Osteocyte (in vitro differentiated cells): ENCODE measurements around the gene PATE1. TPM values are rescaled to one million over a fixed set of nuclear protein-coding genes. Genes with fewer than 3 reads are reported as not detected.

Experiments
- DNase-seq: peaks from one replicate; pipeline ENCODE4 v3.0.0; 2021; ENCODE audit warnings: mixed read lengths; ENCODE audit not compliant: unreplicated experiment; ENCODE audit errors: extremely low spot score
- H3K27ac Mint-ChIP-seq: one replicate; pipeline ENCODE4 v1.8.0; 2021; ENCODE audit warnings: mild to moderate bottlenecking, mixed read lengths; ENCODE audit not compliant: unreplicated experiment
- H3K27me3 Mint-ChIP-seq: one replicate; pipeline ENCODE4 v1.8.0; 2021; ENCODE audit warnings: mixed read lengths; ENCODE audit not compliant: unreplicated experiment
- H3K36me3 Mint-ChIP-seq: one replicate; pipeline ENCODE4 v1.8.0; 2021; ENCODE audit warnings: mixed read lengths; ENCODE audit not compliant: unreplicated experiment
- H3K4me1 Mint-ChIP-seq: one replicate; pipeline ENCODE4 v1.8.0; 2021; ENCODE audit warnings: mixed read lengths; ENCODE audit not compliant: unreplicated experiment
- H3K4me3 Mint-ChIP-seq: one replicate; pipeline ENCODE4 v1.8.0; 2021; ENCODE audit warnings: mild to moderate bottlenecking, moderate library complexity, mixed read lengths; ENCODE audit not compliant: unreplicated experiment
- H3K9me3 Mint-ChIP-seq: one replicate; pipeline ENCODE4 v1.8.0; 2021; ENCODE audit warnings: mixed read lengths; ENCODE audit not compliant: unreplicated experiment
- CTCF ChIP-seq: fragments of 200-600 bp; sonication (generic); IDR thresholded peaks from 2 replicates; pipeline ENCODE4 v1.5.0; 2021; ENCODE audit warnings: antibody characterized with exemption, mild to moderate bottlenecking, moderate library complexity
- total RNA-seq: library from RNA; stranded (reverse); gene quantifications from 2 replicates; pipeline ENCODE4 v1.2.1, GENCODE V29; 2021

PATE1 gene
- total RNA-seq, 1 donor from 2014 or later = not detected

DNA sequence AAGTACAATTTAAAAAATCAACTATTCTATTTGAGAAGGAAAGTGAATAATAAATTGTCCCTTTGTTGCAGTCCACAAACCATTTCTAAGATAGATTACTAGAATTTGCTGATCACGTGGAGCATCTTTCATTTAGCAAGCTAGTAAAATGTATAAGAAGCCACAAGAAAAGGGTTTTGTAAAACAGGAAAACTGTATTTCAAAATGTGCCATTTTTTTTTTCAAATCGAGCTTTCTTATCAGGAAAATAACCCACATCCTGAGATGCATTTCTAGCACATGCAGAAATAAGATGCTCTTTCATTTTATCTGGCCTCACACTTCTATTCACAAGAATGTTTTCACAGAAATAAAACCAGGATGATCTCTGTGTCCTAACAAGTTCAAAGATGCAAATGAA, 38.6 kb downstream of the PATE1 start:
- Mint-ChIP-seq H3K36me3 (no peaks in the 10 kb centered on the region), H3K4me1 (no peaks in the 10 kb centered on the region), H3K27ac (no peak overlapping the region), H3K4me3 (no peak overlapping the region), H3K9me3 (no peaks in the 10 kb centered on the region), H3K27me3 (peaks cover 16% of the 10 kb centered on the region)
- DNase-seq = no peak
- TF ChIP-seq CTCF = no peak

- Mint-ChIP-seq H3K9me3 (peaks cover 5% of the 10 kb centered on the region), H3K27ac (no peak within 1 kb of the TSS), H3K27me3 (peaks cover 16% of the 10 kb centered on the region), H3K4me3 (no peak within 1 kb of the TSS), H3K36me3 (no peaks in the 10 kb centered on the region), H3K4me1 (no peaks in the 10 kb centered on the region)
- no peak for TF ChIP-seq CTCF
- no peak for DNase-seq
Measured at GRCh38 chr11:125787827-125788226, 41.7 kb downstream of the PATE1 start, which contains the start of gene PATE3. Gene PATE3, plus strand, starts transcription at chr11:125788127. Its CDS starts 25 bp downstream, at chr11:125788152.

DNA sequence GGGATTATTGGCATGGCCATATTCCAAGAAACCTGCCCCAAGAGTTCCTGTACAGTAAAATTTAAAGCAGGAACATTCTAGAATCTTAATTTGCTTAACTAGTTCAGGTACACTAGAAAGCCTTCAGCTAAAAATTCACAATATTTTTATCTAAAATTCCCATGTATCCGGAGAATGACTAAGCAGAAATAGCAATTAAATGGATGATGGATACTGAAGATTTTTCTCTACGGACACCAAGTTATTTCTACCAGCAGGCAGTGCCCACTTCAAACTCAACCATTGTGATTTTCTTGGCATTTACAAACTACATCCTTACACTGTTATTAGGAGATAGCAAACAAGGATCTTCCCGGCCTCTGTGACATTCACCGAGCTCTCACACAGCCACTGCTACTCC, 44.7 kb downstream of the PATE1 start:
- H3K27ac Mint-ChIP-seq = no peak overlapping the region
- no peaks in the 10 kb centered on the region for H3K4me1 Mint-ChIP-seq
- no peak overlapping the region for H3K4me3 Mint-ChIP-seq
- H3K27me3 Mint-ChIP-seq = peaks cover 14% of the 10 kb centered on the region
- no peaks in the 10 kb centered on the region for H3K36me3 Mint-ChIP-seq
- DNase-seq = no peak
- no peak for TF ChIP-seq CTCF
- peaks cover 26% of the 10 kb centered on the region for H3K9me3 Mint-ChIP-seq

DNA sequence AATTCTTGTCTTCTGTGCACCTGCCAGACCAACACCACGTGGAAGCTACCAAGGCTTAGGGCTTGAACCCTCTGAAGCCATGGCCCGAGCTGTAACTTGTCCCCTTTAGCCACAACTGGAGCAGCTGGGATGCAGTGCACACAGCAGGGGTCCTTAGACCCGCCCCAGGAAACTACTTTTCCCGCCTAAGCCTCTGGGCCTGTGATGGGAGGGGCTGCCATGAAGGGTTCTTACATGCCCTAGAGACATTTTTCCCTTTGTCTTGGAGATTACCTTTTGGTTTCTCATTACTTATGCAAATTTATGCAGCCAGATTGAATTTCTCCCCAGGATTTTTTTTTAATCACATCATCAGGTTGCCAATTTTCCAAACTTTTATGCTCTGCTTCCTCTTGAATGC, 51.6 kb downstream of the PATE1 start:
- no peak for TF ChIP-seq CTCF
- DNase-seq = no peak
- Mint-ChIP-seq H3K27ac (no peak overlapping the region), H3K27me3 (peaks cover 2% of the 10 kb centered on the region), H3K4me3 (no peak overlapping the region), H3K9me3 (peaks cover 56% of the 10 kb centered on the region), H3K36me3 (no peaks in the 10 kb centered on the region), H3K4me1 (no peaks in the 10 kb centered on the region)

Other genes starting within 250 kb of the PATE1 start
- 83.6 and 90.7 TPM in 2 replicates for gene EI24, start 176.8 kb upstream of the PATE1 start, total RNA-seq
- gene STT3A, start 153.4 kb upstream of the PATE1 start, total RNA-seq = 226 and 229 TPM in 2 replicates
- 17.5 and 23.1 TPM in 2 replicates for gene CHEK1, start 121.1 kb upstream of the PATE1 start, total RNA-seq
- gene ACRV1, start 65.4 kb upstream of the PATE1 start, total RNA-seq = not detected in 2 replicates
- gene PATE2, start 32.5 kb downstream of the PATE1 start, total RNA-seq = not detected in 2 replicates
- gene PATE3, start 41.8 kb downstream of the PATE1 start, total RNA-seq = not detected in 2 replicates
- not detected in 2 replicates for gene PATE4, start 87.0 kb downstream of the PATE1 start, total RNA-seq
- 4.5 and 5.1 TPM in 2 replicates for gene HYLS1, start 141.4 kb downstream of the PATE1 start, total RNA-seq
- gene PUS3, start 156.9 kb downstream of the PATE1 start, total RNA-seq = 10.5 and 14.6 TPM in 2 replicates
- gene DDX25, start 158.2 kb downstream of the PATE1 start, total RNA-seq = not detected in 2 replicates
- gene VSIG10L2, start 199.8 kb downstream of the PATE1 start, total RNA-seq = not detected in 2 replicates